ENCODE data around the gene P3R3URF. TPM values are rescaled to one million over a fixed set of nuclear protein-coding genes. Genes with fewer than 3 reads are reported as not detected.

The P3R3URF gene
- total RNA-seq, 1 donor from 2014 or later, result not detected

DNA sequence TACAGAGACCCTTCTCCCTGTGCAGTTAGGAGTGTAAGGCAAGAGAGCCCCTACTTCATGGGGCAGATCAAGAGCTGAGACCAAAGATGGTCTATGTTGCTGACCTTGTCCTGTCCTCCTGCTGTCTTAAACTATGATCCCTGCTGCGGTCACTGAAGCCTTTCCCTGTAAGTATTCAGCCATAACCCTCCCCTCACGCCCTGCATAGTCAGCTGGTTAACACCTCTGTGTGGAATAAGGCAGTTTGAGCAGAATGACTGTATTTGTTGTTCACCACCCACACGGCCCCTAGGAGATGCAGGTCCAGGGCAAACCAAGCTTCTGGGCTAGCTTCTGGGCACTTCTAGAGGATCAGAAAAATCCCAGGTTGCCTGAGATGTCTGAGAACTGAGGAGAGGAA, 1.0 kb downstream of the P3R3URF start:
- Mint-ChIP-seq H3K9me3 (no peaks in the 10 kb centered on the region), H3K36me3 (no peaks in the 10 kb centered on the region), H3K27me3 (ENCODE audit: low read depth) (no peaks in the 10 kb centered on the region), H3K4me1 (peaks cover 14% of the 10 kb centered on the region), H3K4me3 (no peak overlapping the region), H3K27ac (no peak overlapping the region)
- TF ChIP-seq, protein P1, sequence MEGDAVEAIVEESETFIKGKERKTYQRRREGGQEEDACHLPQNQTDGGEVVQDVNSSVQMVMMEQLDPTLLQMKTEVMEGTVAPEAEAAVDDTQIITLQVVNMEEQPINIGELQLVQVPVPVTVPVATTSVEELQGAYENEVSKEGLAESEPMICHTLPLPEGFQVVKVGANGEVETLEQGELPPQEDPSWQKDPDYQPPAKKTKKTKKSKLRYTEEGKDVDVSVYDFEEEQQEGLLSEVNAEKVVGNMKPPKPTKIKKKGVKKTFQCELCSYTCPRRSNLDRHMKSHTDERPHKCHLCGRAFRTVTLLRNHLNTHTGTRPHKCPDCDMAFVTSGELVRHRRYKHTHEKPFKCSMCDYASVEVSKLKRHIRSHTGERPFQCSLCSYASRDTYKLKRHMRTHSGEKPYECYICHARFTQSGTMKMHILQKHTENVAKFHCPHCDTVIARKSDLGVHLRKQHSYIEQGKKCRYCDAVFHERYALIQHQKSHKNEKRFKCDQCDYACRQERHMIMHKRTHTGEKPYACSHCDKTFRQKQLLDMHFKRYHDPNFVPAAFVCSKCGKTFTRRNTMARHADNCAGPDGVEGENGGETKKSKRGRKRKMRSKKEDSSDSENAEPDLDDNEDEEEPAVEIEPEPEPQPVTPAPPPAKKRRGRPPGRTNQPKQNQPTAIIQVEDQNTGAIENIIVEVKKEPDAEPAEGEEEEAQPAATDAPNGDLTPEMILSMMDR (IDR thresholded peaks at IDR 0.05; ENCODE audit: unreplicated experiment), result no peak
- no peak for DNase-seq (ENCODE audit: low spot score in 2 of 2, unreplicated experiment in 2 of 2)

DNA sequence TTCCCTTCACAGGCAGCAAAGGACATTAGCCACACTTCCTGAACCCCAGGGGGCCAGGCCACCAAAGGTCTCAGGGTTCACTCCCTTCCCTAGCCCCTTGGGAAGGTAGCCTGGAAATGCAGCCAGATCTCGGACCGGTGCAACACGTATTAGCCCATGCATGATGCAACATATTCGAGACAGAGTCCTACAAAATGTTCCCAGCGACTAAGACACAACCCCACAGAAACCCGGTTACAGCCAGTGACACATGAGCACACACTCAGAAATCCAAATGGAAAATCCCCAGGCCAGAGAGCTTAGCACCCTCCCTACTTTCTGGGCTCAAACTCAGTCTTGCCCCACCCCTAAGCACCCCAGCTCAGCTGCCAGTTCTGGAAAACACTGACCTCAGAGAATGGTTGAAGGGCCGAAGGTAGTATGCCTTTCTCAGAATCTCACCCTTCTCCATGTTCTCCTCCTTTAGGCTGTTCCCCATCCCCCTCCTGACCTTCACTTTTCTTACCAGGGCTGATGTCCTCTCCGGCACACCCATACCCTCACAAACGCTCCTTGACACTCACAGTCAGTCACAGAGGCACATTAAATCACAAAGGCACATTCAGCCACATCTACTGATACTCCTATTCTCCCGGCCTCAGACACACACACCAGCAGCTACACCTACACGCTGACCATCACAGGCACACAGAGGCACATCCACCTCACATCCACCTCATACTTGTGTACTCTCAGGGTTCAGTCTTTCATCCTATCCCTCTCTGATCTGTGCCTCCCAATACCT, 1.6 kb downstream of the P3R3URF start, which contains the start of gene TSPAN1:
TSS of gene TSPAN1 (plus strand) at position 640 of the 784 bp plus-strand sequence. CDS start 6,021 bp downstream, outside the sequence.
- Mint-ChIP-seq H3K36me3 (no peaks in the 10 kb centered on the region), H3K9me3 (no peaks in the 10 kb centered on the region), H3K27me3 (ENCODE audit: low read depth) (no peaks in the 10 kb centered on the region), H3K4me1 (peaks cover 14% of the 10 kb centered on the region), H3K27ac (no peak within 1 kb of the TSS), H3K4me3 (no peak within 1 kb of the TSS)
- no peak for DNase-seq (ENCODE audit: low spot score in 2 of 2, unreplicated experiment in 2 of 2)
- TF ChIP-seq, protein P1 (IDR thresholded peaks at IDR 0.05; ENCODE audit: unreplicated experiment), result no peak

DNA sequence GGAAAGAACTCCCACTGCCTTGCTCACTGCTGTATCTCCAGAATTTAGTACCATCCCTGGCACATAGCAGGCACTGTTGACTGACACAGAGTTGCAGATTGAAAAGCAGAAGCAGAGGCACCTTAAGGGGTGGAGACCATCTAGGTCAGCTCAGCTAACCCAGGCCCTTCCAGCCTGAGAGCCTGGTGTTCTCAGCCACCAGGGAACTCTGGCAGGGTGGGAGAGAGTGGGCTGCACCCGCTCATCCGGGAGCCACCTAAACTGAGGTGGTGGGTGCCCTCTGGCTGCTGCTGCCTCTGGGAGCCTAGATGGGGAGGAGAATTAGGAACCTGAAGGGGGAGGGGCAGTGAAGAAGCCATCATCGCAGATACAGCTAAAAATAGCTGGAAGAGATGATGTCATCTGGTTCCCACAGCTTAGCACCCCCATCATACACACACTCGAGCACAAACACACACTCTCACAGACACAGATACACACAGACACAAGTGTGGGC, 2.9 kb downstream of the P3R3URF start:
- H3K9me3 Mint-ChIP-seq, result no peaks in the 10 kb centered on the region
- no peak overlapping the region for H3K27ac Mint-ChIP-seq
- H3K27me3 Mint-ChIP-seq (ENCODE audit: low read depth), result peaks cover 8% of the 10 kb centered on the region
- no peak overlapping the region for H3K4me3 Mint-ChIP-seq
- TF ChIP-seq, protein P1 (IDR thresholded peaks at IDR 0.05; ENCODE audit: unreplicated experiment), result no peak
- no peaks in the 10 kb centered on the region for H3K36me3 Mint-ChIP-seq
- DNase-seq (ENCODE audit: low spot score in 2 of 2, unreplicated experiment in 2 of 2), result no peak
- H3K4me1 Mint-ChIP-seq, result peaks cover 14% of the 10 kb centered on the region

DNA sequence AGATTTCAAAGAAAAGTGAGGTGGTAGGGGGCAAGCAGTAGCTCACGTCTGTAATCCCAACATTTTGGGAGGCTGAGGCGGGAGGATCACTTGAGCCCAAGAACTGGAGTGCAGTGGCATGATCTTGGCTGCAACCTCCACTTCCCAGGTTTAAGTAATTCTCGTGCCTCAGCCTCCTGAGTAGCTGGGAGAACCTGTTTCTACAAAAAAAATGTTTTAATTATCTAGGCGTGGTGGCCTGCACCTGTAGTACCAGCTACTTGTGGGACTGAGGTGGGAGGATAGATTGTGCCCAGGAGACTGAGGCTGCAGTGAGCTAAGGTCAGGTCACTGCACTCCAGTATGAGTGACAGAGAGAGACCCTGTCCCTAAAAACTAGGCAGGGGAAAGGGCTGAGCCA, 4.0 kb downstream of the P3R3URF start:
- TF ChIP-seq, protein P1 (IDR thresholded peaks at IDR 0.05; ENCODE audit: unreplicated experiment), result no peak
- Mint-ChIP-seq H3K36me3 (no peaks in the 10 kb centered on the region), H3K27me3 (ENCODE audit: low read depth) (peaks cover 18% of the 10 kb centered on the region), H3K4me3 (no peak overlapping the region), H3K4me1 (peaks cover 14% of the 10 kb centered on the region), H3K27ac (no peak overlapping the region), H3K9me3 (no peaks in the 10 kb centered on the region)
- DNase-seq (ENCODE audit: low spot score in 2 of 2, unreplicated experiment in 2 of 2), result no peak

DNA sequence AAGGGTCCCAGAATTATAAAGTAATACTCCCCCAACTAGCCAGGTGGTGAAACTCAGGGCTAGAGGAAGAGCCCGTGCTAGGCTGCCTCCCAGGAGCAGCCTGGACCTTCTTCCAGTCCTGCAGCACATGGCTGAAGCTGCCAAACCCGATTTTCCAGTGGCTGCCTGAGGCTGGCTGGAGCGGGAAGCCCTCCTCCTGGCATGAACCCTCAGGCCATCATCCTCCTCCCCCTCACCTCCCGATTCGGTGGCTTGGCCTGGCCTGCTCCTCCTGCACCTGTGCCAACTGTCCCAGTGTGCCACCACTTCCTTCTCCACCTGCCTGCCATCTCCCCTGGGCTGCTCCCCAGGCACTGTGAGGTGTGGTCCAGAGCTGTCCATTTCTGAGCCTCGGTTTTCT, 4.4 kb downstream of the P3R3URF start:
- Mint-ChIP-seq H3K9me3 (no peaks in the 10 kb centered on the region), H3K4me1 (peaks cover 14% of the 10 kb centered on the region), H3K27ac (peak overlapping the region; percentile 39), H3K36me3 (no peaks in the 10 kb centered on the region), H3K27me3 (ENCODE audit: low read depth) (peaks cover 23% of the 10 kb centered on the region), H3K4me3 (no peak overlapping the region)
- DNase-seq (ENCODE audit: low spot score in 2 of 2, unreplicated experiment in 2 of 2), result peak in 1 of 2 experiments; percentile 63
- TF ChIP-seq, protein P1 (IDR thresholded peaks at IDR 0.05; ENCODE audit: unreplicated experiment), result no peak
